Activated naive CD8-positive, alpha-beta T cell treated with anti-CD3 and anti-CD28 coated beads, Interleukin-2, amount 50 U/mL, for 16 hours (primary cell): ENCODE measurements around the gene SCUBE1.
"Not testable (repeated sequence)": the region's sequence is repeated elsewhere in the genome, so short reads cannot be mapped to it uniquely, and the experiment has no call there.

Source experiments
- DNase-seq: peaks from one replicate; pipeline ENCODE4 v3.0.0-alpha.2; 2020; ENCODE audit warnings: low read depth, low spot score

Gene SCUBE1

GRCh38 chr22:43356881-43357280 is 13.7 kb upstream of the SCUBE1 start:
- DNase-seq, result no peak

- not testable (repeated sequence) for DNase-seq
Observed at GRCh38 chr22:43355688-43356087, 12.5 kb upstream of the SCUBE1 start.

- DNase-seq, result no peak
Observed at GRCh38 chr22:43351966-43352345, 8.8 kb upstream of the SCUBE1 start.

GRCh38 chr22:43349636-43350035 is 6.5 kb upstream of the SCUBE1 start:
- no peak for DNase-seq

GRCh38 chr22:43346521-43346929 is 3.4 kb upstream of the SCUBE1 start:
- peak; percentile 48 for DNase-seq

GRCh38 chr22:43345761-43346301 is 2.7 kb upstream of the SCUBE1 start:
- DNase-seq, result no peak

- no peak for DNase-seq
Observed at GRCh38 chr22:43345356-43345755, 2.2 kb upstream of the SCUBE1 start.

GRCh38 chr22:43344520-43344787 is 1.3 kb upstream of the SCUBE1 start:
- no peak for DNase-seq

- DNase-seq, result no peak
Observed at GRCh38 chr22:43343670-43344519, 723 bp upstream of the SCUBE1 start.

- DNase-seq, result no peak
Observed at GRCh38 chr22:43342347-43343261, 568 bp downstream of the SCUBE1 start.

- no peak for DNase-seq
Observed at GRCh38 chr22:43341565-43341964, 1.6 kb downstream of the SCUBE1 start.

GRCh38 chr22:43338766-43339345 is 4.3 kb downstream of the SCUBE1 start:
- DNase-seq, result no peak

GRCh38 chr22:43337946-43338345 is 5.2 kb downstream of the SCUBE1 start:
- DNase-seq, result no peak

- no peak for DNase-seq
Observed at GRCh38 chr22:43337385-43337784, 5.8 kb downstream of the SCUBE1 start.

- no peak for DNase-seq
Observed at GRCh38 chr22:43334378-43334777, 8.8 kb downstream of the SCUBE1 start.

GRCh38 chr22:43333978-43334377 is 9.2 kb downstream of the SCUBE1 start:
- DNase-seq, result no peak

GRCh38 chr22:43333156-43333555 is 10.0 kb downstream of the SCUBE1 start:
- DNase-seq, result no peak

GRCh38 chr22:43331698-43332097 is 11.5 kb downstream of the SCUBE1 start:
- DNase-seq, result no peak

GRCh38 chr22:43331069-43331451 is 12.1 kb downstream of the SCUBE1 start:
- DNase-seq, result no peak

GRCh38 chr22:43330178-43331068 is 12.7 kb downstream of the SCUBE1 start:
- no peak for DNase-seq

GRCh38 chr22:43329061-43329460 is 14.1 kb downstream of the SCUBE1 start:
- no peak for DNase-seq
